Measurements from ENCODE around the gene SLC48A1. TPM values are rescaled to one million over a fixed set of nuclear protein-coding genes. Genes with fewer than 3 reads are reported as not detected.
"Not testable (repeated sequence)": the region's sequence is repeated elsewhere in the genome, so short reads cannot be mapped to it uniquely, and the experiment has no call there.

Gene SLC48A1
- total RNA-seq, 1 experiment from 2014 or later, result 35.7 TPM

GRCh38 chr12:47809518-47809917 is 36.5 kb downstream of the SLC48A1 start:
- DNase-seq (ENCODE audit: low spot score), result not testable (repeated sequence)

- DNase-seq (ENCODE audit: low spot score), result no peak
Measured at GRCh38 chr12:47811072-47811396, 38.0 kb downstream of the SLC48A1 start.

- DNase-seq (ENCODE audit: low spot score), result no peak
Measured at GRCh38 chr12:47811581-47812484, 38.8 kb downstream of the SLC48A1 start.

DNA sequence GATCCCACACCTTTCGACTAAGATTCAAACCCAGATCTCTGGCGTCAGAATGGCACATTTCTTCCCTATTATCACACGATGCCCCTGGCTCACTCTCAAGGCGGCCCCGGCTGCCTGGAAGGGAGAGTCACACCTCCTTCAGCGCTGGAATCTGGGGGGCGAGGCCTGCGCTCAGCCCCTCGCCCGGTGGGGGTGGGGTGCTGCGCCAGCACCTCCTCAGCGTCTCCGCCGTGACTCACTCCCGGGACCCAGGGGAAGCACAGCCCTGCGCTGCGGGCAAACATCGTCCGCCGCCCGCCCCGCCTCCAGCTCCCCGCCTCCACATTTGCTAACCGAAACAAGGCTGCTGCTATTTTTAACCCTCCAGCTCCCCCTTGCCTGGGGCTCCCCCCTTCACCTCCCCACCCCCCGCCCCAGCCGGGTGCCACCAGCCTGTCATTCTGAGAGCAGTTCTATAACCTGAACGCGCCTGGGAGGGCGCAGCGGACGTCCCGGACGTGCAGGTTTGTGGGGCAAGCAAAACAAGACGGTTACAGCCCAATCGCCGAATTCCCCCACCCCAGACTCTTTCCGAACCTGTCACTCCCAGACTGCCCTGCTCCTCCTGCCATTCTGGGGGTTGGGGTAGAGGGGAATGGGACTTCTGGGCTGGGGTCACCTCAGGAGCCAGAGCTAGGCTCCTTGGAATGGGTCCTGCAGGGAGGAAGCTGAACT is 39.9 kb downstream of the SLC48A1 start:
- peak; percentile 71 for DNase-seq (ENCODE audit: low spot score)

DNA sequence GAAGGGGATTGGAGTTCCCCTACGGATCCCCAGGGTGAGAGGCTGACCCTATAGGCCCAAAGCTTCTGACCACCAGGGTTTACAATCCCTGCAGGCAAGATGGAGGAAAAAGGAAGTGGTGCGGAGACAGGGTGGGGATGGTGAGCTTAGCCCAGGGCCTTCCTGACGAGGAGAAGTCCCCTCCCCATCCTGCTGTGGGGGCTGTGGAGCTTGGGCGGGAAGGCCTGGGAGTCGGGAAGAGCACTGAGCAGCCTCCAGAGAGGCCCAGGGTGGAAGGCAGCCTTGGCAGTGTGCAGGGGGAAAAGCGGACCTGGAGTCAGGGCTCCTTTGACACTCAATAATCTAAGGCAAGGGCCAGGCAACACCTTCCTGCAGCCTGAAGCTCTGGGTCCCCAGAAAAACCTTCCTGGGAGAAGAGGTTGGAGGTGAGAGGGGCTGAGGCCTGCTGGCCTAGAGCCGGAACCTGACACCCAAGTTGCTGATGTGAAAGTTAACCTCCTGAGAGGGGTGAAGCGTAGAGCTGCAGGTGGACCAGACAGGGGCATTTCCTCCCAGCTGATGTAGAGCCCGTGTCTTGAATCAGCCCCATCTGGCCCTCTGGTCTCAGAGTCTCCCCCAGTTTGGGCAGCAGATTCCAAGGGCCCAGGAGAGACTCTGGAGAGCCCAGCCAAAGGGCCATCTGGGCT is 40.6 kb downstream of the SLC48A1 start:
- DNase-seq (ENCODE audit: low spot score), result peak; percentile 43

DNA sequence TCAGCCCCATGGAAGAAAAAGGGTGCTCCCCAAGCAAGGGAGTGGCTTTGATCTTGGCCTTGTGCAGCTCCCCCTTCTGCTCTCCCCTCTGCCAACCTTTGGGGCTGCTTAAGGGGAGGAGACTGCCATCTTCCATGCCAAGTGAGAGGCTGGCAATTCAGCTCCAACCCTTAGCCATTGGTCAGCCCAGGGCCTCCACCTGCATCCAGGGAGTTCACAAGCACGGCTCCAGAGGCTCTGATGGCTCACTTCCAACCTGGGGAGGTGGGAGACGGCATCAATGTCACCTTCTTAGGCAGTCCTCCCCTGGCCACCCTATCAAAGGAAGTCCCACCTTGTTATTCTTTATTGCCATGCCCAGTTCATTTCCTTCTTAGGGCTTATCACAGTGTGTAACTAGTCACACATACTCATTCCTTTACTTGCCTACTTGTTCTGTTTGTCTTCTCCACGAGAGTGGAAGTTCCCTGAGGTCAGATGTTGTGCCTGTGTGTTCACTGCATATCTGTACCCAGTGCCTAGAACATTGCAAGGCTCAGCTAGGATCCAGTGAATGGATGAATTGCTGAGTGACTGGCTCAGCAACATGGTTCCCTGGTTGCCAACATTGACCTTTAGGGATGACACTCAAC is 41.6 kb downstream of the SLC48A1 start:
- no peak for DNase-seq (ENCODE audit: low spot score)

- DNase-seq (ENCODE audit: low spot score), result not testable (repeated sequence)
Measured at GRCh38 chr12:47815447-47815846, 42.4 kb downstream of the SLC48A1 start.

DNA sequence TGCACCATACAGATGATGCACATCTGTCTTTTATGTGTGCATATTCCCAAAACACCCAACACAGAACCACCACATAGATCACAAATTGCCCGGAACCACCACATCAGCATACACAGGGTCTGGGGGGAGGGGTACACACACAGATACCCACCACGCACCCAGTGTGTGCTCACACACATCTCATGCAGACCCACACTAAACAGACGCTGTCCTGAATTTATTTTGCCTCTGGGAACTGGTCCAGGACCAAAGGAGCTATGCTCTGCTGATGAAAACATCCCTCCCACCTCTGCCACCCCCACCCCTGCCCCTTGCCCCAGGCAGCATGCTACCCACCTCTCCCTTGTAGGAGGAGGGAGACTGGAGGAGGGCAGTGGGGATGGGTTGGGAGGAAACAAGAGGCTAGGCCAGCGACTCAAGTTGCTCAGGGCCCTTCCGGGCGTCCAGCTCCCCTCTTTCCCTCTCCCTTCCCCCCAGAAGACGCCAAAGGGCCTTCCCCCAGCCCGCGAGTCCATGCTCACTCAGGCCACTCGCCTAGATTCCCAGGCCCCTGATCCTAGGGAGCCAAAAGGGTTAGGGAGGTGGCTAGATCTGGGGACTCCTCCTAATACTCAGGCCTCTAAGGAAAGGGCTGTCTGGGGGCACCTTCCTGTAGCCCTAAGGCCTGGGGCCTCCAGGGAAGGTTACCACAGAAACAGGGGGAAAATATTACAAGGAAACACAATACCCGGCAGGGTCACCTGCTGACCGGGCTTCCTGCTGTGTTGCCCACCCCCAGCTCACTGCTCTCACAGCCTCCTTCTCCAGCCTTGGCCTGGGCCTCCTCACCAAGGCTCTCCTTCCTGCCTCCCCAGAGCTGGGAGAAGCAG is 43.6 kb downstream of the SLC48A1 start:
- no peak for DNase-seq (ENCODE audit: low spot score)

GRCh38 chr12:47817272-47818006 is 44.4 kb downstream of the SLC48A1 start:
- DNase-seq (ENCODE audit: low spot score), result no peak

DNA sequence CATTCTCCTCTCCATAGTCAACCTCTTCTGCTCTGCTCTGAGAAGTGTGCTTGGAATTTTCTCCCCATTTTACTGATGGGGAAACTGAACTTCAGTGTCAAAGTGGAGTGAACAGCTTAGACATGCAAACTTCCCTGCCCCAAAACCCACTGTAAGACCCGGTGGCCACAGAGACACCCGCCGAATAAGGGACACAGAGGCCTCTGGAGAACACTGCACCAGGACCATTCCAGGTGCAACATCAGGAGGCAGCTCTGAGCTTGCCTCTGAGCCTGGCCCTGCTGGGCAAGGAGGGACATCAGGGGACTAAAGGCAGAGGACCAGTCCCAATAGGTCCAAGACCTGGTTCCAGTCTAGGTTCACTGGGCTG is 45.0 kb downstream of the SLC48A1 start:
- no peak for DNase-seq (ENCODE audit: low spot score)

DNA sequence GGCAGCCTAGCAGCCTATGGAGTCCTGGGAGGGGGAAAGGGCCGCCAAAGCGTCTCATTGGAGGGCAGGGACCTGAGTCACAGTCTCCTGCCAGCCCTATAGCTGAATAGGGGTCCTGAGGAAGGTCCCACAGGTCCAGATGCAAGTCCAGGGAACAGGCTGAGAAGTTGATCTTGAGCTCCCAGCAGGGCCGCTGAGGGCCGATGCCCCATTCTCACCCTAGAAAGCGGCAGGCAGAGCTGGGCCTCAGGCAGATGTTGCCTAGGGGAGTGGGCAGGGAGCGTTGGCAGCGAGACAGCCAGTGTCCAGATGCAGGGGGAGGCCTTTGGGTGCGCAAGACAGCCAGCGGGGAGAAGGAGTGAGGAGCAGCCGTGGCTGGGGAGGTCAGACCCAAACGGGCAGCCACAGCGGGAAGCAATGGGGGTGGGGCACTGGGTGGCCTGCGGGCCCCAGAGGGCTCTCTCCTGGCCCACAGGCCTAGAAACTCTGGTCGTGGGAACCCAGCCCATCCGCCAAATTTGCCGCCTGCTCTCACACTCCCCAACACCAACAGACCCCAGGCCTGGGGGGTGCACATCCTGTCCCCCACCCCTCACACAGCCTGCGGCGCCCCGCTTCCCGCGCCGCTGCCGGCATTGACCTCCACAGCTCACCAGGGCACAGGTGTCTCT is 45.6 kb downstream of the SLC48A1 start:
- no peak for DNase-seq (ENCODE audit: low spot score)

- DNase-seq (ENCODE audit: low spot score), result peak; percentile 52
Measured at GRCh38 chr12:47819138-47819895, 46.3 kb downstream of the SLC48A1 start.

GRCh38 chr12:47819896-47820630 is 47.0 kb downstream of the SLC48A1 start, which contains the start of gene HDAC7:
TSS of gene HDAC7 (minus strand) at chr12:47819903. CDS start at chr12:47819785, 118 bp downstream.
- peak; percentile 82 for DNase-seq (ENCODE audit: low spot score)

- DNase-seq (ENCODE audit: low spot score), result peak; percentile 89
Measured at GRCh38 chr12:47820631-47821345, 47.8 kb downstream of the SLC48A1 start.

DNA sequence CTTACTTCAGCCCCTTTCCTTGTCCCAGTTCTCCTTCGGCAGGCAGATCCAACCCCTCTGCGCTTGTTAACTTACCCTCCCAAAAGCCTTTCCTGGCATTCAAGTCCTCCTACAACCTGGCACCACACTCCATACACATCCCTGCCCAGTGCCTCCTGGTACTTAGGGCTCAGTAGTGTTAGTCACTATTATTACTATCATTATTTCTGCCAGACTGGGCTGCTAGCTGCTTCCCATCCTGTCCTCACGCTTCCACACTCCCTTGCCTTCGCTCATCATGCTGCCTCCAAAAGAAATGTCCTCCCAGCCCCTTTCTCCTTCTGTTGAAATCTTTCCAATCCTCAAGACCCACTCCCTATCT is 48.3 kb downstream of the SLC48A1 start:
- peak; percentile 39 for DNase-seq (ENCODE audit: low spot score)

DNA sequence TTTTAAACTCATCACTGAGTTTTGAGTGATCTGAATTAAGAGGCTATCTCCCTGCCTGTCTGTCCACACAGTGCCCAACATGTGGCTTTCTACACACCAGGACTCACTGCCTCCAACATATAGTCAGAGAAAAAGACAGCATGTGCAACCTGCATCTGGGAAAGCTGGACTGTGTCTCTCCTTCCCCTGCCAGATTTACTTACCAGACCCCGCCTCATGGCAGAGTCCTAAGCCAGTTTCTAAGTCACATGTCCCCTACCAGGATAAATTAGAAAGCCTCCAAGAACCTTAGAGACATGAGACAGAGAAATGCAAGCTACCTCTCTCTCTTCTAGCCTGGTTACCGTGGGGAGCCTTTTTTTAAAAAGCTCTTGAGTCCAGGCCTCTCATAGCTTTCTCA is 49.4 kb downstream of the SLC48A1 start:
- no peak for DNase-seq (ENCODE audit: low spot score)

- DNase-seq (ENCODE audit: low spot score), result no peak
Measured at GRCh38 chr12:47822863-47823262, 49.8 kb downstream of the SLC48A1 start.

Data from HT-29 (cell line).